ENCODE data around the gene CDKN2B.

CDKN2B gene

GRCh38 chr9:21967702-21968101, 41.4 kb downstream of the CDKN2B start:
- no peak for TF ChIP-seq CTCF (IDR thresholded peaks at IDR 0.05)
- Histone ChIP-seq H3K4me3 (ENCODE audit: low read depth in 1 of 2, low read length in 1 of 2) (no peak overlapping the region), H3K4me1 (ENCODE audit: control insufficient read depth in 1 of 2, insufficient read depth in 1 of 2, low read depth in 1 of 2, low read length in 1 of 2) (peaks cover 9 to 10% of the 10 kb centered on the region in 2 experiments), H3K36me3 (no peaks in the 10 kb centered on the region), H3K27ac (no peak overlapping the region), H3K9me3 (no peaks in the 10 kb centered on the region), H3K27me3 (peaks cover 100% of the 10 kb centered on the region)

- no peak for TF ChIP-seq CTCF (IDR thresholded peaks at IDR 0.05)
- no peaks in the 10 kb centered on the region for H3K9me3 ChIP-seq
- no peak overlapping the region for H3K27ac ChIP-seq
- no peak overlapping the region for H3K4me3 ChIP-seq (ENCODE audit: low read depth in 1 of 2, low read length in 1 of 2)
- H3K27me3 ChIP-seq = peaks cover 100% of the 10 kb centered on the region
- peaks cover 9 to 10% of the 10 kb centered on the region in 2 experiments for H3K4me1 ChIP-seq (ENCODE audit: control insufficient read depth in 1 of 2, insufficient read depth in 1 of 2, low read depth in 1 of 2, low read length in 1 of 2)
- H3K36me3 ChIP-seq = no peaks in the 10 kb centered on the region
Measured at GRCh38 chr9:21967169-21967568, 41.9 kb downstream of the CDKN2B start.

GRCh38 chr9:21966140-21966851, 42.8 kb downstream of the CDKN2B start:
- no peak overlapping the region for H3K27ac ChIP-seq
- H3K9me3 ChIP-seq = no peaks in the 10 kb centered on the region
- H3K36me3 ChIP-seq = no peaks in the 10 kb centered on the region
- H3K4me1 ChIP-seq (ENCODE audit: control insufficient read depth in 1 of 2, insufficient read depth in 1 of 2, low read depth in 1 of 2, low read length in 1 of 2) = peaks cover 9 to 10% of the 10 kb centered on the region in 2 experiments
- H3K4me3 ChIP-seq (ENCODE audit: low read depth in 1 of 2, low read length in 1 of 2) = no peak overlapping the region
- TF ChIP-seq CTCF (IDR thresholded peaks at IDR 0.05) = no peak
- H3K27me3 ChIP-seq = peaks cover 100% of the 10 kb centered on the region

- H3K27ac ChIP-seq = no peak overlapping the region
- H3K36me3 ChIP-seq = no peaks in the 10 kb centered on the region
- H3K4me3 ChIP-seq (ENCODE audit: low read depth in 1 of 2, low read length in 1 of 2) = peak overlapping the region; percentile 30 to 35
- H3K9me3 ChIP-seq = no peaks in the 10 kb centered on the region
- peaks cover 99% of the 10 kb centered on the region for H3K27me3 ChIP-seq
- TF ChIP-seq CTCF (IDR thresholded peaks at IDR 0.05) = no peak
- peaks cover 9 to 10% of the 10 kb centered on the region in 2 experiments for H3K4me1 ChIP-seq (ENCODE audit: control insufficient read depth in 1 of 2, insufficient read depth in 1 of 2, low read depth in 1 of 2, low read length in 1 of 2)
Measured at GRCh38 chr9:21965401-21965951, 43.6 kb downstream of the CDKN2B start.

- TF ChIP-seq CTCF (IDR thresholded peaks at IDR 0.05) = no peak
- Histone ChIP-seq H3K36me3 (no peaks in the 10 kb centered on the region), H3K27ac (no peak overlapping the region), H3K27me3 (peaks cover 99% of the 10 kb centered on the region), H3K4me3 (ENCODE audit: low read depth in 1 of 2, low read length in 1 of 2) (peak overlapping the region; percentile 30 to 35), H3K9me3 (no peaks in the 10 kb centered on the region), H3K4me1 (ENCODE audit: control insufficient read depth in 1 of 2, insufficient read depth in 1 of 2, low read depth in 1 of 2, low read length in 1 of 2) (peaks cover 9 to 10% of the 10 kb centered on the region in 2 experiments)
Measured at GRCh38 chr9:21964925-21965385, 44.1 kb downstream of the CDKN2B start.

All from neutrophil (primary cell).